Loucy (cell line): ENCODE data around the gene PATE2.

Source experiments
- H2AFZ ChIP-seq: fragments of 200-600 bp; sonication (generic); 2 replicates; pipeline ENCODE4 v1.6.0; 2016; ENCODE audit warnings: antibody characterized with exemption, mild to moderate bottlenecking, low read length, moderate library complexity
- H3F3A ChIP-seq: fragments of 200-600 bp; 2 replicates; pipeline ENCODE4 v1.6.0; 2016; ENCODE audit warnings: antibody characterized with exemption, low read depth, mild to moderate bottlenecking
- H3K27me3 ChIP-seq: fragments of 200-600 bp; sonication (generic); 2 replicates; pipeline ENCODE4 v1.6.1; 2014; ENCODE audit warnings: low read length, mild to moderate bottlenecking; ENCODE audit not compliant: insufficient read depth, poor library complexity, severe bottlenecking
- H3K36me3 ChIP-seq: fragments of 200-600 bp; sonication (generic); 2 replicates; pipeline ENCODE4 v1.6.1; 2016; ENCODE audit warnings: low read length; ENCODE audit not compliant: insufficient read depth
- H3K4me1 ChIP-seq: fragments of 200-600 bp; sonication (generic); 2 replicates; pipeline ENCODE4 v1.5.1; 2014; ENCODE audit warnings: low read length, mild to moderate bottlenecking; ENCODE audit not compliant: insufficient read depth, poor library complexity, severe bottlenecking
- H3K4me2 ChIP-seq: fragments of 200-600 bp; sonication (generic); 2 replicates; pipeline ENCODE4 v1.6.0; 2014; ENCODE audit warnings: antibody characterized with exemption, low read length, low read depth, mild to moderate bottlenecking; ENCODE audit not compliant: poor library complexity, severe bottlenecking
- H3K4me3 ChIP-seq: fragments of 200-600 bp; sonication (generic); 2 replicates; pipeline ENCODE4 v1.5.1; 2014; ENCODE audit warnings: low read length, mild to moderate bottlenecking, mixed read lengths; ENCODE audit not compliant: poor library complexity, severe bottlenecking
- H3K79me2 ChIP-seq: fragments of 200-600 bp; sonication (generic); 2 replicates; pipeline ENCODE4 v1.6.1; 2014; ENCODE audit warnings: low read length; ENCODE audit not compliant: insufficient read depth
- H3K9ac ChIP-seq: fragments of 200-600 bp; sonication (generic); 2 replicates; pipeline ENCODE4 v1.6.0; 2014; ENCODE audit warnings: mild to moderate bottlenecking, low read depth, low read length, moderate library complexity; ENCODE audit not compliant: poor library complexity, severe bottlenecking
- H3K9me2 ChIP-seq: fragments of 200-600 bp; sonication (generic); replicated peaks from 2 replicates; pipeline ENCODE4 v1.6.1; 2016; ENCODE audit warnings: low read depth, low read length, mixed read lengths
- H3K9me3 ChIP-seq: fragments of 200-600 bp; sonication (generic); 2 replicates; pipeline ENCODE4 v1.6.1; 2014; ENCODE audit warnings: mild to moderate bottlenecking, antibody characterized with exemption, low read length, low read depth; ENCODE audit not compliant: insufficient read depth
- H4K20me1 ChIP-seq: fragments of 200-600 bp; sonication (generic); 2 replicates; pipeline ENCODE4 v1.6.0; 2014; ENCODE audit warnings: antibody characterized with exemption, low read length, mild to moderate bottlenecking; ENCODE audit not compliant: insufficient read depth, poor library complexity, severe bottlenecking
- CTCF ChIP-seq: fragments of 200-600 bp; sonication (generic); conservative IDR thresholded peaks from 2 replicates; pipeline ENCODE4 v1.5.1; 2014; ENCODE audit warnings: mild to moderate bottlenecking, antibody characterized with exemption, low read length
- EZH2phosphoT487 ChIP-seq: fragments of 200-600 bp; IDR thresholded peaks from 2 replicates; pipeline ENCODE4 v1.6.1; 2018; ENCODE audit warnings: antibody characterized with exemption, mild to moderate bottlenecking, moderate library complexity, borderline replicate concordance

Gene PATE2

GRCh38 chr11:125745979-125746378 lies 32.6 kb downstream of the PATE2 start, which contains the start of gene PATE1:
TSS of gene PATE1 (plus strand) at chr11:125746279. CDS start at chr11:125746305, 26 bp downstream.
- Histone ChIP-seq H3K27me3 (no peaks in the 10 kb centered on the region), H3F3A (no peaks in the 10 kb centered on the region), H3K36me3 (no peaks in the 10 kb centered on the region), H2AFZ (no peak within 1 kb of the TSS), H3K79me2 (no peaks in the 10 kb centered on the region), H3K9ac (no peak within 1 kb of the TSS), H3K4me1 (no peaks in the 10 kb centered on the region), H3K9me2 (no peaks in the 10 kb centered on the region), H3K9me3 (no peaks in the 10 kb centered on the region), H3K4me3 (no peak within 1 kb of the TSS), H3K4me2 (no peak within 1 kb of the TSS), H4K20me1 (no peaks in the 10 kb centered on the region)
- no peak for TF ChIP-seq EZH2phosphoT487
- no peak for TF ChIP-seq CTCF

- Histone ChIP-seq H3K9ac (no peak overlapping the region), H3K9me3 (no peaks in the 10 kb centered on the region), H3K4me1 (no peaks in the 10 kb centered on the region), H2AFZ (no peak overlapping the region), H3K4me3 (no peak overlapping the region), H3K79me2 (no peaks in the 10 kb centered on the region), H4K20me1 (no peaks in the 10 kb centered on the region), H3K9me2 (no peaks in the 10 kb centered on the region), H3F3A (no peaks in the 10 kb centered on the region), H3K36me3 (no peaks in the 10 kb centered on the region), H3K27me3 (no peaks in the 10 kb centered on the region), H3K4me2 (no peak overlapping the region)
- no peak for TF ChIP-seq EZH2phosphoT487
- no peak for TF ChIP-seq CTCF
Observed at GRCh38 chr11:125743681-125744080, 34.9 kb downstream of the PATE2 start.

GRCh38 chr11:125740617-125741016 lies 38.0 kb downstream of the PATE2 start:
- Histone ChIP-seq H3K4me1 (no peaks in the 10 kb centered on the region), H3K4me2 (no peak overlapping the region), H3F3A (no peaks in the 10 kb centered on the region), H3K27me3 (no peaks in the 10 kb centered on the region), H3K9me3 (no peaks in the 10 kb centered on the region), H2AFZ (no peak overlapping the region), H3K79me2 (no peaks in the 10 kb centered on the region), H3K9me2 (no peaks in the 10 kb centered on the region), H3K4me3 (no peak overlapping the region), H3K36me3 (no peaks in the 10 kb centered on the region), H3K9ac (no peak overlapping the region), H4K20me1 (no peaks in the 10 kb centered on the region)
- TF ChIP-seq EZH2phosphoT487 (no peak), CTCF (no peak)
